ENCODE data around the gene VPS4A. TPM values are rescaled to one million over a fixed set of nuclear protein-coding genes. Genes with fewer than 3 reads are reported as not detected.

The VPS4A gene
- total and polyA plus RNA-seq, 3 donors from 2014 or later: 31.9 to 43.1 (median 39.8) TPM

GRCh38 chr16:69311533-69312387 is 610 bp downstream of the VPS4A start:
- intact Hi-C loops (cut with DNase I; ENCODE audit: low total_unique reads): no loop called here
- H3K4me3 ChIP-seq: peak overlapping the region; percentile 82 to 96
- peak overlapping the region; percentile 64 to 89 for H3K27ac ChIP-seq
- 1 to 4% methylated on average over 12 to 37 of the region's 59 CpGs for WGBS, 2 donors
- peak; percentile 51 for DNase-seq
- H3K27me3 ChIP-seq: no peaks in the 10 kb centered on the region
- H3K36me3 ChIP-seq (ENCODE audit: low read depth, missing control alignments): no peaks in the 10 kb centered on the region
- peaks cover 9% of the 10 kb centered on the region for H3K4me1 ChIP-seq
- H3K9me3 ChIP-seq: no peaks in the 10 kb centered on the region
- TF ChIP-seq POLR2A (IDR thresholded peaks at IDR 0.05) (no peak), CTCF (IDR thresholded peaks at IDR 0.05) (no peak)

GRCh38 chr16:69313469-69313868 is 2.3 kb downstream of the VPS4A start:
- no peaks in the 10 kb centered on the region for H3K36me3 ChIP-seq (ENCODE audit: low read depth, missing control alignments)
- H3K27ac ChIP-seq: no peak overlapping the region
- no peak overlapping the region for H3K4me3 ChIP-seq
- TF ChIP-seq POLR2A (IDR thresholded peaks at IDR 0.05) (no peak), CTCF (IDR thresholded peaks at IDR 0.05) (no peak)
- intact Hi-C loops (cut with DNase I; ENCODE audit: low total_unique reads): no loop called here
- H3K4me1 ChIP-seq: peaks cover 9% of the 10 kb centered on the region
- no peak for DNase-seq
- H3K9me3 ChIP-seq: no peaks in the 10 kb centered on the region
- no peaks in the 10 kb centered on the region for H3K27me3 ChIP-seq
- WGBS, 2 donors: 92 to 98% methylated on average over 5 of the region's 5 CpGs

GRCh38 chr16:69314534-69314933 is 3.4 kb downstream of the VPS4A start:
- H3K27me3 ChIP-seq: no peaks in the 10 kb centered on the region
- TF ChIP-seq CTCF (IDR thresholded peaks at IDR 0.05) (no peak), POLR2A (IDR thresholded peaks at IDR 0.05) (no peak)
- WGBS, 2 donors: 73 to 83% methylated on average over 10 to 11 of the region's 11 CpGs
- H3K4me3 ChIP-seq: no peak overlapping the region
- H3K36me3 ChIP-seq (ENCODE audit: low read depth, missing control alignments): no peaks in the 10 kb centered on the region
- H3K9me3 ChIP-seq: no peaks in the 10 kb centered on the region
- DNase-seq: peak; percentile 60
- peaks cover 9% of the 10 kb centered on the region for H3K4me1 ChIP-seq
- intact Hi-C loops (cut with DNase I; ENCODE audit: low total_unique reads): no loop called here
- H3K27ac ChIP-seq: no peak overlapping the region

- no peaks in the 10 kb centered on the region for H3K36me3 ChIP-seq (ENCODE audit: low read depth, missing control alignments)
- no peak overlapping the region for H3K27ac ChIP-seq
- no peaks in the 10 kb centered on the region for H3K9me3 ChIP-seq
- 68 to 89% methylated on average over 17 to 30 of the region's 30 CpGs for WGBS, 2 donors
- no peaks in the 10 kb centered on the region for H3K27me3 ChIP-seq
- intact Hi-C loops (cut with DNase I; ENCODE audit: low total_unique reads): no loop called here
- H3K4me3 ChIP-seq: no peak overlapping the region
- no peak for TF ChIP-seq CTCF (IDR thresholded peaks at IDR 0.05)
- TF ChIP-seq POLR2A (IDR thresholded peaks at IDR 0.05): no peak
- peaks cover 9% of the 10 kb centered on the region for H3K4me1 ChIP-seq
- no peak for DNase-seq
Measured at GRCh38 chr16:69315486-69316311, 4.5 kb downstream of the VPS4A start.

All from testis (tissue), 3 donors.